ENCODE results near the gene SLC17A7. TPM values are rescaled to one million over a fixed set of nuclear protein-coding genes. Genes with fewer than 3 reads are reported as not detected.
A peak's percentile ranks its signal among the peaks of the same experiment; 100 is the strongest.

Gene SLC17A7
- total and polyA plus RNA-seq, 2 of the 13 experiments (the other 11 are each of a cell fraction or from before 2014, with no cell fraction given): 0.32 TPM; not detected in 1

GRCh38 chr19:49451430-49452181 lies 10.3 kb upstream of the SLC17A7 start, which contains the start of gene PIH1D1 (continued):
- TF ChIP-seq TAF15 (IDR thresholded peaks at IDR 0.05; ENCODE audit: low read depth, low read length, poor library complexity, severe bottlenecking): no peak
- TF ChIP-seq TBP (CRISPR knock-in tag; IDR thresholded peaks at IDR 0.05): no peak
- TF ChIP-seq CREM (IDR thresholded peaks at IDR 0.05): peak; percentile 88
- no peak for TF ChIP-seq CREM (CRISPR knock-in tag; IDR thresholded peaks at IDR 0.05)
- peak; percentile 72 for TF ChIP-seq CBX1 (IDR thresholded peaks at IDR 0.05; ENCODE audit: low read depth)
- TF ChIP-seq, protein P1, sequence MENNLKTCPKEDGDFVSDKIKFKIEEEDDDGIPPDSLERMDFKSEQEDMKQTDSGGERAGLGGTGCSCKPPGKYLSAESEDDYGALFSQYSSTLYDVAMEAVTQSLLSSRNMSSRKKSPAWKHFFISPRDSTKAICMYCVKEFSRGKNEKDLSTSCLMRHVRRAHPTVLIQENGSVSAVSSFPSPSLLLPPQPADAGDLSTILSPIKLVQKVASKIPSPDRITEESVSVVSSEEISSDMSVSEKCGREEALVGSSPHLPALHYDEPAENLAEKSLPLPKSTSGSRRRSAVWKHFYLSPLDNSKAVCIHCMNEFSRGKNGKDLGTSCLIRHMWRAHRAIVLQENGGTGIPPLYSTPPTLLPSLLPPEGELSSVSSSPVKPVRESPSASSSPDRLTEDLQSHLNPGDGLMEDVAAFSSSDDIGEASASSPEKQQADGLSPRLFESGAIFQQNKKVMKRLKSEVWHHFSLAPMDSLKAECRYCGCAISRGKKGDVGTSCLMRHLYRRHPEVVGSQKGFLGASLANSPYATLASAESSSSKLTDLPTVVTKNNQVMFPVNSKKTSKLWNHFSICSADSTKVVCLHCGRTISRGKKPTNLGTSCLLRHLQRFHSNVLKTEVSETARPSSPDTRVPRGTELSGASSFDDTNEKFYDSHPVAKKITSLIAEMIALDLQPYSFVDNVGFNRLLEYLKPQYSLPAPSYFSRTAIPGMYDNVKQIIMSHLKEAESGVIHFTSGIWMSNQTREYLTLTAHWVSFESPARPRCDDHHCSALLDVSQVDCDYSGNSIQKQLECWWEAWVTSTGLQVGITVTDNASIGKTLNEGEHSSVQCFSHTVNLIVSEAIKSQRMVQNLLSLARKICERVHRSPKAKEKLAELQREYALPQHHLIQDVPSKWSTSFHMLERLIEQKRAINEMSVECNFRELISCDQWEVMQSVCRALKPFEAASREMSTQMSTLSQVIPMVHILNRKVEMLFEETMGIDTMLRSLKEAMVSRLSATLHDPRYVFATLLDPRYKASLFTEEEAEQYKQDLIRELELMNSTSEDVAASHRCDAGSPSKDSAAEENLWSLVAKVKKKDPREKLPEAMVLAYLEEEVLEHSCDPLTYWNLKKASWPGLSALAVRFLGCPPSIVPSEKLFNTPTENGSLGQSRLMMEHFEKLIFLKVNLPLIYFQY (CRISPR knock-in tag; IDR thresholded peaks at IDR 0.05; ENCODE audit: borderline replicate concordance): no peak
- TF ChIP-seq ZNF143 (CRISPR knock-in tag; IDR thresholded peaks at IDR 0.05): peak; percentile 73
- TF ChIP-seq MATR3 (CRISPR knock-in tag; IDR thresholded peaks at IDR 0.05): no peak
- TF ChIP-seq, protein P2, sequence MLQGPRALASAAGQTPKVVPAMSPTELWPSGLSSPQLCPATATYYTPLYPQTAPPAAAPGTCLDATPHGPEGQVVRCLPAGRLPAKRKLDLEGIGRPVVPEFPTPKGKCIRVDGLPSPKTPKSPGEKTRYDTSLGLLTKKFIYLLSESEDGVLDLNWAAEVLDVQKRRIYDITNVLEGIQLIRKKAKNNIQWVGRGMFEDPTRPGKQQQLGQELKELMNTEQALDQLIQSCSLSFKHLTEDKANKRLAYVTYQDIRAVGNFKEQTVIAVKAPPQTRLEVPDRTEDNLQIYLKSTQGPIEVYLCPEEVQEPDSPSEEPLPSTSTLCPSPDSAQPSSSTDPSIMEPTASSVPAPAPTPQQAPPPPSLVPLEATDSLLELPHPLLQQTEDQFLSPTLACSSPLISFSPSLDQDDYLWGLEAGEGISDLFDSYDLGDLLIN (CRISPR knock-in tag; IDR thresholded peaks at IDR 0.05; ENCODE audit: borderline replicate concordance): no peak
- no peak for TF ChIP-seq REL (CRISPR knock-in tag; conservative IDR thresholded peaks at IDR 0.05)
- TF ChIP-seq, protein P3, sequence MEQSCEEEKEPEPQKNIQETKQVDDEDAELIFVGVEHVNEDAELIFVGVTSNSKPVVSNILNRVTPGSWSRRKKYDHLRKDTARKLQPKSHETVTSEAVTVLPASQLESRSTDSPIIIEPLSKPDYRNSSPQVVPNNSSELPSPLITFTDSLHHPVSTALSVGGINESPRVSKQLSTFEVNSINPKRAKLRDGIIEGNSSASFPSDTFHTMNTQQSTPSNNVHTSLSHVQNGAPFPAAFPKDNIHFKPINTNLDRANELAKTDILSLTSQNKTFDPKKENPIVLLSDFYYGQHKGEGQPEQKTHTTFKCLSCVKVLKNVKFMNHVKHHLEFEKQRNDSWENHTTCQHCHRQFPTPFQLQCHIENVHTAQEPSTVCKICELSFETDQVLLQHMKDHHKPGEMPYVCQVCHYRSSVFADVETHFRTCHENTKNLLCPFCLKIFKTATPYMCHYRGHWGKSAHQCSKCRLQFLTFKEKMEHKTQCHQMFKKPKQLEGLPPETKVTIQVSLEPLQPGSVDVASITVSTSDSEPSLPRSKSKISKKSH (CRISPR knock-in tag; IDR thresholded peaks at IDR 0.05; ENCODE audit: borderline replicate concordance): no peak
- no peak; the same call in 1 of the 2 replicates for TF ChIP-seq SOX5 (CRISPR knock-in tag; IDR thresholded peaks at IDR 0.05; ENCODE audit: borderline replicate concordance)
- no peak for TF ChIP-seq TFAP4 (IDR thresholded peaks at IDR 0.05; ENCODE audit: borderline replicate concordance, low read depth)
- no peak for TF ChIP-seq ZNF672 (CRISPR knock-in tag; IDR thresholded peaks at IDR 0.05)
- TF ChIP-seq KDM5B (CRISPR knock-in tag; IDR thresholded peaks at IDR 0.05; ENCODE audit: borderline replicate concordance): peak; percentile 75; the same call in 1 of the 2 replicates
- TF ChIP-seq SP1 (IDR thresholded peaks at IDR 0.05): no peak
- peak; percentile 75 for TF ChIP-seq SP1 (CRISPR knock-in tag; IDR thresholded peaks at IDR 0.05)
- TF ChIP-seq ISL2 (CRISPR knock-in tag; IDR thresholded peaks at IDR 0.05): no peak
- TF ChIP-seq DNMT3B (CRISPR knock-in tag; conservative IDR thresholded peaks at IDR 0.05): 0 out of 2 replicates have a peak, but pooled peaks have one; percentile 25
- no peak for TF ChIP-seq ZNF24 (IDR thresholded peaks at IDR 0.05)
- no peak for TF ChIP-seq ZNF724P (CRISPR knock-in tag; IDR thresholded peaks at IDR 0.05; ENCODE audit: borderline replicate concordance)
- no peak for TF ChIP-seq ZNF713 (CRISPR knock-in tag; IDR thresholded peaks at IDR 0.05)
- no peak for TF ChIP-seq MZF1 (CRISPR knock-in tag; IDR thresholded peaks at IDR 0.05; ENCODE audit: borderline replicate concordance)
- TF ChIP-seq MAFF (IDR thresholded peaks at IDR 0.05; ENCODE audit: low read depth, low read length): no peak
